Tibial artery (tissue), 4 donors: ENCODE results near the gene SLC31A2.

Source experiments
- DNase-seq, 2 donors: peaks; one replicate each; pipeline ENCODE4 v3.0.0-alpha.2; 2019
- H3K27ac ChIP-seq, 2 donors: fragments of 200-600 bp; sonication (generic) in 1 of 2; 1 replicate in 1 of 2; 2 replicates in 1 of 2; pipeline ENCODE4 v1.5.1; 2018 to 2019; ENCODE audit warnings: mild to moderate bottlenecking in 1 of 2
- H3K27me3 ChIP-seq, 2 donors: fragments of 200-600 bp; sonication (generic) in 1 of 2; one replicate each; pipeline versions ENCODE4 v1.5.1 to v1.6.0; 2016 to 2019
- H3K36me3 ChIP-seq, 3 donors: fragments of 200-600 bp; sonication (generic) in 2 of 3; one replicate each; pipeline ENCODE4 v1.5.1; 2016 to 2019; ENCODE audit warnings: mild to moderate bottlenecking in 2 of 3
- H3K4me1 ChIP-seq, 4 donors: fragments of 200-600 bp; sonication (generic) in 2 of 4; 1 replicate in 3 of 4; 2 replicates in 1 of 4; pipeline ENCODE4 v1.5.1; 2016 to 2019
- H3K4me3 ChIP-seq, 2 donors: fragments of 200-600 bp; sonication (generic) in 1 of 2; 1 replicate in 1 of 2; 2 replicates in 1 of 2; pipeline ENCODE4 v1.5.1; 2018 to 2019; ENCODE audit warnings: mild to moderate bottlenecking in 2 of 2
- H3K9me3 ChIP-seq, 3 donors: fragments of 200-600 bp; sonication (generic) in 1 of 3; one replicate each; pipeline ENCODE4 v1.5.1; 2016 to 2019
- intact Hi-C: fragments of 100-400 bp; cut with DNase I; formaldehyde crosslinking; loops from one replicate; pipeline ENCODE4 v1.15.0; 2023; ENCODE audit warnings: low total_unique reads
- TF ChIP-seq, protein P1 (sequence below), 2 experiments: fragments of 200-600 bp in 1 of 2; fragments of 450-650 bp in 1 of 2; IDR thresholded peaks; one replicate each; pipeline ENCODE4 v1.5.1; 2017 to 2019; ENCODE audit warnings: antibody characterized with exemption in 2 of 2, mild to moderate bottlenecking in 1 of 2, moderate library complexity in 1 of 2

The SLC31A2 gene

DNA sequence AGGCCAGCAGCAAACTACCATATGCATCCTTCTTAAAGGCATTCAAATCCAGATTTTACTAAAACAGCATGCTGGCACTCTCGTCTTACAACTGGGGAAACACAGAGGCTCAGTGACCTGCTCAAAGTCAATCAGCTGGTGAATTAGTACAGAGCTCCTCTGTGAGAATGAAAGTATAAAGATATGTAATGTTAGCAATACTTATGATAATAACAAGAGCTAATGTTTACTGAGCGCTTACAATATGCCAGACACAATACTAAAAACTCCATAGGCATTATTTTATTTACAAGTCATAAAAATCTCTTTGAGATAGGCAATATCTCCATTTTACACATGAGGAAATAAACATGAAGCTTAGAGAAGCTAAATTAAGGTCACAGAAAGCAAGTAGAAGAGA is 41.6 kb downstream of the SLC31A2 start:
- DNase-seq, result no peak
- intact Hi-C loops, result no loop called here
- TF ChIP-seq, protein P1, sequence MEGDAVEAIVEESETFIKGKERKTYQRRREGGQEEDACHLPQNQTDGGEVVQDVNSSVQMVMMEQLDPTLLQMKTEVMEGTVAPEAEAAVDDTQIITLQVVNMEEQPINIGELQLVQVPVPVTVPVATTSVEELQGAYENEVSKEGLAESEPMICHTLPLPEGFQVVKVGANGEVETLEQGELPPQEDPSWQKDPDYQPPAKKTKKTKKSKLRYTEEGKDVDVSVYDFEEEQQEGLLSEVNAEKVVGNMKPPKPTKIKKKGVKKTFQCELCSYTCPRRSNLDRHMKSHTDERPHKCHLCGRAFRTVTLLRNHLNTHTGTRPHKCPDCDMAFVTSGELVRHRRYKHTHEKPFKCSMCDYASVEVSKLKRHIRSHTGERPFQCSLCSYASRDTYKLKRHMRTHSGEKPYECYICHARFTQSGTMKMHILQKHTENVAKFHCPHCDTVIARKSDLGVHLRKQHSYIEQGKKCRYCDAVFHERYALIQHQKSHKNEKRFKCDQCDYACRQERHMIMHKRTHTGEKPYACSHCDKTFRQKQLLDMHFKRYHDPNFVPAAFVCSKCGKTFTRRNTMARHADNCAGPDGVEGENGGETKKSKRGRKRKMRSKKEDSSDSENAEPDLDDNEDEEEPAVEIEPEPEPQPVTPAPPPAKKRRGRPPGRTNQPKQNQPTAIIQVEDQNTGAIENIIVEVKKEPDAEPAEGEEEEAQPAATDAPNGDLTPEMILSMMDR (IDR thresholded peaks at IDR 0.05), result no peak
- H3K27ac ChIP-seq, result no peak overlapping the region
- no peaks in the 10 kb centered on the region for H3K4me1 ChIP-seq
- no peaks in the 10 kb centered on the region for H3K27me3 ChIP-seq
- peaks cover 63 to 80% (median 74%) of the 10 kb centered on the region in 3 donors for H3K36me3 ChIP-seq
- no peaks in the 10 kb centered on the region for H3K9me3 ChIP-seq
- no peak overlapping the region for H3K4me3 ChIP-seq

DNA sequence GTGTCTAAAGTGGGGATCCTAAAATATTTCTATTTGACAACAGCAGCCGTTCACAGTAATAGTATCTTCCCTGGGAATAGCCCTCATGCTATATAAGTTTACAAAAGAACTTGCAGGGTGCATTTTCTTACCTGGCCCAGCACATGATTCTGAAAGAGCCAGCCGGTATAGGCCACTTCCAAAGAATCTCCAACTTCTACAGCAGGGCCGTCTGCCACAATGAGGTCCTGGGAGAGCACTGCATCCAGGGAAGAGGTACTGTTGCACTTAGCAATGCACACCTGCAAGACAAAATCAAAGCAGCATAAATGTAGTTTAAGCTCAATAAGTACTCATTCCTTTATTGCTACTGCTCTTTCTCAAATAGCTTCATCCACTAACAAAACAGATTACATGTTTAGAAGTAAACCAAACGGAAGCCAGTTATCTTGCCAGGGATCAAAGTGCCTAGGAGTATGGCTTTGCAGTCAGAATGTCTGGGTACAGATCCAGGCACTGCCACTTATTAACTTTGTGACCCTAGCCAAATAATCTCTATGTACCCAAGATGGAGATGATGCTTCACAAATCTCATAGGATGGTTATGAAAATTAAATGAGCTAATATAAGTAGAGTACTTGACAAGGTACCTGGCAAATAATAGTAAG is 49.0 kb downstream of the SLC31A2 start:
- Histone ChIP-seq H3K4me1 (no peaks in the 10 kb centered on the region), H3K27ac (no peak overlapping the region), H3K4me3 (no peak overlapping the region), H3K9me3 (no peaks in the 10 kb centered on the region), H3K27me3 (no peaks in the 10 kb centered on the region), H3K36me3 (peaks cover 59 to 91% (median 90%) of the 10 kb centered on the region in 3 donors)
- DNase-seq, result no peak
- TF ChIP-seq, protein P1 (IDR thresholded peaks at IDR 0.05), result no peak
- intact Hi-C loops, result no loop called here

DNA sequence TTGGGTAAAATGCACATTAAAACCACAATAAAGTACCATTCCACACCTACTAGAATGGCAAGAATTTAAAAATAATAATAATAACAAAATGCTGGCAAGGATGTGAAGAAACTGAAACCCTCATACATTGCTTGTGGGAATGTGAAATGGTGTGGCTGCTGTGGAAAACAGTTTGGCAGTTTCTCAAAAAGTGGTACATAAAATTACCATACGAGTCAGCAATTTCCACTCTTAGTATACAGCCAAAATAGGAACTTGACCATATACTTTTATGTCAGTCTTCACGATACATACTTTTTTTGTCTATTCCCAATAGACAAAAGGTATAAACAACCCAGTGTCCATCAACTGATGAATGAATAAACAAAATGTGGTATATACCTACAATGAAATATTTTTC is 54.6 kb downstream of the SLC31A2 start:
- Histone ChIP-seq H3K9me3 (no peaks in the 10 kb centered on the region), H3K27ac (no peak overlapping the region), H3K36me3 (peaks cover 49 to 88% (median 78%) of the 10 kb centered on the region in 3 donors), H3K4me3 (no peak overlapping the region), H3K27me3 (no peaks in the 10 kb centered on the region), H3K4me1 (no peaks in the 10 kb centered on the region)
- intact Hi-C loops, result no loop called here
- DNase-seq, result no peak
- TF ChIP-seq, protein P1 (IDR thresholded peaks at IDR 0.05), result no peak

DNA sequence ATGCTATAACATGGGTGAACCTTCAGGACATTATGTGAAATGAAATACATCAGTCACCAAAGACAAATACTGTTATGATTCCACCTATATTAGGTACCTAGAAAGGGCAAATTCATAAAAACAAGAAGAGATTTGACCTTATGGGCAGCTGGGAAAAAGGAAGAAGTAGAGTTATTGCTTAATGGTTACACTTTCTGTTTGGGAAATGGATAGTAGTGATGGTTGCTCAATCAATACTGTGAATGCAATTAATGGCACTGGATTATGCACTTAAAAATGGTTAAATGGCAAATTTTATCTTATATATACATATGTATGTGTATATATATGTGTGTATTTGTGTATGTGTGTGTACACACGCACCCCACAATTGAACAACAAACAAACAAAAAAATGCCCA is 55.1 kb downstream of the SLC31A2 start:
- no peak overlapping the region for H3K27ac ChIP-seq
- no peaks in the 10 kb centered on the region for H3K27me3 ChIP-seq
- no peak for DNase-seq
- no peaks in the 10 kb centered on the region for H3K9me3 ChIP-seq
- no peak overlapping the region for H3K4me3 ChIP-seq
- peaks cover 53 to 90% (median 78%) of the 10 kb centered on the region in 3 donors for H3K36me3 ChIP-seq
- TF ChIP-seq, protein P1 (IDR thresholded peaks at IDR 0.05), result no peak
- no peaks in the 10 kb centered on the region for H3K4me1 ChIP-seq
- intact Hi-C loops, result no loop called here

DNA sequence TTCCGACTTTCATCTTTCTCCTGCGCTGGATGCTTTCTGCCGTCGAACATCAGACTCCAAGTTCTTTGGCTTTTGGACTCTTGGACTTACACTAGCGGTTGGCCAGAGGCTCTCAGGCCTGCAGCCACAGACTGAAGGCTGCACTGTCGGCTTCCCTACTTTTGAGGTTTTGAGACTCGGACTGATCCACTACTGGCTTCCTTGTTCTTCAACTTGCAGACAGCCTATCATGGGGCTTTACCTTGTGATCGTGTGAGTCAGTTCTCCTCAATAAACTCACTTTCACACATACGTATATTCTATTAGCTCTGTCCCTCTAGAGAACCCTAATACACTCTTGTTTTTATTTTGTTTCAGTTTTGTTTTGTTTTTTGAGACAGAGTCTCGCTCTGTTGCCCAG is 60.0 kb downstream of the SLC31A2 start:
- intact Hi-C loops, result no loop called here
- H3K27ac ChIP-seq, result no peak overlapping the region
- DNase-seq, result no peak
- TF ChIP-seq, protein P1 (IDR thresholded peaks at IDR 0.05), result no peak
- H3K36me3 ChIP-seq, result peaks cover 35 to 74% (median 42%) of the 10 kb centered on the region in 3 donors
- H3K27me3 ChIP-seq, result no peaks in the 10 kb centered on the region
- no peaks in the 10 kb centered on the region for H3K4me1 ChIP-seq
- no peaks in the 10 kb centered on the region for H3K9me3 ChIP-seq
- no peak overlapping the region for H3K4me3 ChIP-seq
